ENCODE results near the gene HIP1. TPM values are rescaled to one million over a fixed set of nuclear protein-coding genes. Genes with fewer than 3 reads are reported as not detected.
"Not testable (repeated sequence)": the region's sequence is repeated elsewhere in the genome, so short reads cannot be mapped to it uniquely, and the experiment has no call there.

HIP1 gene
- polyA plus RNA-seq, 3 donors, result 34.5 to 38.7 (median 37.6) TPM

GRCh38 chr7:75584354-75584753 is 154.4 kb downstream of the HIP1 start:
- no peak for DNase-seq (ENCODE audit: low read depth in 3 of 3, low spot score in 2 of 3)

- no peak for DNase-seq (ENCODE audit: low read depth in 3 of 3, low spot score in 2 of 3)
Observed at GRCh38 chr7:75583255-75583654, 155.5 kb downstream of the HIP1 start.

GRCh38 chr7:75579899-75580298 is 158.8 kb downstream of the HIP1 start:
- DNase-seq (ENCODE audit: low read depth in 3 of 3, low spot score in 2 of 3), result no peak

GRCh38 chr7:75578081-75578480 is 160.7 kb downstream of the HIP1 start:
- no peak for DNase-seq (ENCODE audit: low read depth in 3 of 3, low spot score in 2 of 3)

- DNase-seq (ENCODE audit: low read depth in 3 of 3, low spot score in 2 of 3), result no peak
Observed at GRCh38 chr7:75575488-75576121, 163.1 kb downstream of the HIP1 start.

GRCh38 chr7:75573477-75574019 is 165.2 kb downstream of the HIP1 start:
- no peak for DNase-seq (ENCODE audit: low read depth in 3 of 3, low spot score in 2 of 3)

GRCh38 chr7:75572814-75573213 is 165.9 kb downstream of the HIP1 start:
- no peak for DNase-seq (ENCODE audit: low read depth in 3 of 3, low spot score in 2 of 3)

- no peak for DNase-seq (ENCODE audit: low read depth in 3 of 3, low spot score in 2 of 3)
Observed at GRCh38 chr7:75572396-75572795, 166.3 kb downstream of the HIP1 start.

- DNase-seq (ENCODE audit: low read depth in 3 of 3, low spot score in 2 of 3), result no peak
Observed at GRCh38 chr7:75571209-75571608, 167.5 kb downstream of the HIP1 start.

- DNase-seq (ENCODE audit: low read depth in 3 of 3, low spot score in 2 of 3), result not testable (repeated sequence)
Observed at GRCh38 chr7:75569629-75570282, 169.0 kb downstream of the HIP1 start.

- DNase-seq (ENCODE audit: low read depth in 3 of 3, low spot score in 2 of 3), result no peak
Observed at GRCh38 chr7:75567948-75568595, 170.7 kb downstream of the HIP1 start.

GRCh38 chr7:75565132-75565837 is 173.5 kb downstream of the HIP1 start:
- DNase-seq (ENCODE audit: low read depth in 3 of 3, low spot score in 2 of 3), result peak; percentile 48 to 67 (median 60)

- no peak for DNase-seq (ENCODE audit: low read depth in 3 of 3, low spot score in 2 of 3)
Observed at GRCh38 chr7:75563171-75563570, 175.6 kb downstream of the HIP1 start.

GRCh38 chr7:75559976-75560365 is 178.8 kb downstream of the HIP1 start:
- no peak for DNase-seq (ENCODE audit: low read depth in 3 of 3, low spot score in 2 of 3)

GRCh38 chr7:75559355-75559975 is 179.3 kb downstream of the HIP1 start:
- DNase-seq (ENCODE audit: low read depth in 3 of 3, low spot score in 2 of 3), result peak in 1 of 3 donors; percentile 15

- not testable (repeated sequence) for DNase-seq (ENCODE audit: low read depth in 3 of 3, low spot score in 2 of 3)
Observed at GRCh38 chr7:75556835-75557234, 181.9 kb downstream of the HIP1 start.

GRCh38 chr7:75555736-75556135 is 183.0 kb downstream of the HIP1 start:
- DNase-seq (ENCODE audit: low read depth in 3 of 3, low spot score in 2 of 3), result no peak

GRCh38 chr7:75546237-75547015 is 192.3 kb downstream of the HIP1 start:
- no peak for DNase-seq (ENCODE audit: low read depth in 3 of 3, low spot score in 2 of 3)

GRCh38 chr7:75537731-75538130 is 201.0 kb downstream of the HIP1 start:
- no peak for DNase-seq (ENCODE audit: low read depth in 3 of 3, low spot score in 2 of 3)

All from right renal cortex interstitium (tissue), 3 donors.